ENCODE measurements around the gene KLHL3. TPM values are rescaled to one million over a fixed set of nuclear protein-coding genes. Genes with fewer than 3 reads are reported as not detected.

Gene KLHL3
- total RNA-seq, 4 donors from 2014 or later, result 1.2 to 29.1 (median 3.4) TPM

- Histone ChIP-seq H3K36me3 (no peaks in the 10 kb centered on the region), H3K4me3 (no peak overlapping the region), H3K9me3 (no peaks in the 10 kb centered on the region), H3K27me3 (peaks cover 5% of the 10 kb centered on the region), H3K27ac (no peak overlapping the region), H3K4me1 (peaks cover under 1% of the 10 kb centered on the region)
- whole genome bisulfite sequencing, result 77% methylated on average over 5 of the region's 5 CpGs
- DNase-seq (ENCODE audit: low spot score in 2 of 2), result no peak
- TF ChIP-seq CTCF (IDR thresholded peaks at IDR 0.05), result no peak
- TF ChIP-seq POLR2AphosphoS5 (IDR thresholded peaks at IDR 0.05), result no peak
- TF ChIP-seq EP300 (IDR thresholded peaks at IDR 0.05), result no peak
- TF ChIP-seq POLR2A (IDR thresholded peaks at IDR 0.05), result no peak
Observed at GRCh38 chr5:137572042-137572695, 163.7 kb downstream of the KLHL3 start.

- no peaks in the 10 kb centered on the region for H3K9me3 ChIP-seq
- peaks cover 5% of the 10 kb centered on the region for H3K27me3 ChIP-seq
- no peaks in the 10 kb centered on the region for H3K36me3 ChIP-seq
- 91% methylated on average over 6 of the region's 6 CpGs for WGBS
- H3K27ac ChIP-seq, result no peak overlapping the region
- H3K4me1 ChIP-seq, result peaks cover 7% of the 10 kb centered on the region
- H3K4me3 ChIP-seq, result no peak overlapping the region
- DNase-seq (ENCODE audit: low spot score in 2 of 2), result no peak
- TF ChIP-seq CTCF (IDR thresholded peaks at IDR 0.05) (no peak), POLR2A (IDR thresholded peaks at IDR 0.05) (no peak), EP300 (IDR thresholded peaks at IDR 0.05) (no peak), POLR2AphosphoS5 (IDR thresholded peaks at IDR 0.05) (no peak)
Observed at GRCh38 chr5:137570070-137570469, 165.8 kb downstream of the KLHL3 start.

Other genes starting within 250 kb of the KLHL3 start
- 10 to 100 TPM in 1 of 4 donors, 1 to 10 TPM in 3; 3.9 to 11.6 (median 5.4) TPM for gene SPOCK1, start 236.8 kb downstream of the KLHL3 start, total RNA-seq
- 1 to 10 TPM; 7.6 to 9.8 (median 8.7) TPM for gene HNRNPA0, start 18.3 kb upstream of the KLHL3 start, total RNA-seq
- 1 to 10 TPM in 1 of 4 donors, not detected in 3; 1.8 TPM for gene MYOT, start 131.8 kb upstream of the KLHL3 start, total RNA-seq
- not detected for gene PKD2L2, start 153.4 kb upstream of the KLHL3 start, total RNA-seq

Data from suprapubic skin (tissue), 4 donors.